Measurements from ENCODE around the gene LRRC8A. TPM values are rescaled to one million over a fixed set of nuclear protein-coding genes. Genes with fewer than 3 reads are reported as not detected.

LRRC8A gene
- total RNA-seq, 4 donors from 2014 or later = 38.1 to 95.1 (median 49.9) TPM

Other genes starting within 250 kb of the LRRC8A start
- 10 to 100 TPM; 28.3 to 47.0 (median 37.7) TPM for gene DYNC2I2, start 225.3 kb upstream of the LRRC8A start, total RNA-seq
- gene SET, start 192.9 kb upstream of the LRRC8A start, total RNA-seq = 100 to 1,000 TPM; 209 to 355 (median 256) TPM
- 1 to 10 TPM; 2.3 to 7.5 (median 4.0) TPM for gene PKN3, start 179.6 kb upstream of the LRRC8A start, total RNA-seq
- 10 to 100 TPM; 19.5 to 24.5 (median 22.2) TPM for gene ZDHHC12, start 158.0 kb upstream of the LRRC8A start, total RNA-seq
- 100 to 1,000 TPM in 1 of 4 donors, 10 to 100 TPM in 3; 55.1 to 104 (median 60.2) TPM for gene ZER1, start 110.2 kb upstream of the LRRC8A start, total RNA-seq
- 10 to 100 TPM; 13.2 to 40.9 (median 17.7) TPM for gene TBC1D13, start 94.9 kb upstream of the LRRC8A start, total RNA-seq
- 10 to 100 TPM; 20.3 to 29.7 (median 27.1) TPM for gene ENDOG, start 63.6 kb upstream of the LRRC8A start, total RNA-seq
- gene SPOUT1, start 52.3 kb upstream of the LRRC8A start, total RNA-seq = 10 to 100 TPM in 3 of 4 donors, 1 to 10 TPM in 1; 9.6 to 26.0 (median 21.1) TPM
- 1 to 10 TPM; 3.4 to 7.9 (median 4.8) TPM for gene KYAT1, start 183 bp upstream of the LRRC8A start, total RNA-seq
- gene PHYHD1, start 38.8 kb downstream of the LRRC8A start, total RNA-seq = 10 to 100 TPM in 3 of 4 donors, 1 to 10 TPM in 1; 9.6 to 27.1 (median 25.4) TPM
- 10 to 100 TPM in 3 of 4 donors, 1 to 10 TPM in 1; 9.8 to 17.1 (median 13.0) TPM for gene DOLK, start 65.5 kb downstream of the LRRC8A start, total RNA-seq
- gene NUP188, start 65.6 kb downstream of the LRRC8A start, total RNA-seq = 10 to 100 TPM; 18.6 to 32.7 (median 29.1) TPM
- 100 to 1,000 TPM in 1 of 4 donors, 10 to 100 TPM in 3; 80.3 to 123 (median 83.6) TPM for gene SH3GLB2, start 146.2 kb downstream of the LRRC8A start, total RNA-seq
- gene MIGA2, start 154.5 kb downstream of the LRRC8A start, total RNA-seq = 10 to 100 TPM; 16.2 to 38.3 (median 24.6) TPM
- 1 to 10 TPM; 2.7 to 6.2 (median 6.0) TPM for gene DOLPP1, start 199.0 kb downstream of the LRRC8A start, total RNA-seq
- gene CRAT, start 228.7 kb downstream of the LRRC8A start, total RNA-seq = 10 to 100 TPM; 59.6 to 91.2 (median 67.5) TPM
- gene PTPA, start 229.3 kb downstream of the LRRC8A start, total RNA-seq = 100 to 1,000 TPM in 1 of 4 donors, 10 to 100 TPM in 3; 58.7 to 100 (median 71.6) TPM